Measurements from ENCODE around the gene RAB3GAP1. TPM values are rescaled to one million over a fixed set of nuclear protein-coding genes. Genes with fewer than 3 reads are reported as not detected.

The RAB3GAP1 gene
- total RNA-seq, 1 experiment from 2014 or later: 38.6 TPM

GRCh38 chr2:135189148-135189547 lies 137.1 kb downstream of the RAB3GAP1 start:
- Histone ChIP-seq H3K27me3 (ENCODE audit: control insufficient read depth, insufficient read depth, low read length) (no peaks in the 10 kb centered on the region), H3K9me3 (ENCODE audit: control insufficient read depth, insufficient read depth, low read depth, low read length) (0 out of 2 replicates have a peak, but pooled peaks cover 3% of the 10 kb centered on the region), H3K27ac (ENCODE audit: low read length) (no peak overlapping the region), H3K36me3 (ENCODE audit: control insufficient read depth, insufficient read depth, low read length) (no peaks in the 10 kb centered on the region), H3K4me3 (ENCODE audit: low read depth in 2 of 2, low read length in 2 of 2) (no peak overlapping the region), H3K4me1 (ENCODE audit: control insufficient read depth, insufficient read depth, low read length) (no peaks in the 10 kb centered on the region)
- BruUV-seq (replicated peaks): no TSS peak
- CTCF ChIA-PET: no interaction called here
- no peak for DNase-seq (ENCODE audit: low read depth, low spot score)
- no peak for TF ChIP-seq TCF7L2 (IDR thresholded peaks at IDR 0.05; ENCODE audit: low read depth, low read length)
- no peak for TF ChIP-seq CTCF (IDR thresholded peaks at IDR 0.05)
- no peak for TF ChIP-seq SIN3A (IDR thresholded peaks at IDR 0.05; ENCODE audit: borderline replicate concordance, insufficient read depth, low read depth, low read length)
- intact Hi-C loops (cut with micrococcal nuclease; ENCODE audit: unreplicated experiment) (no loop called here), in situ Hi-C loops (cut with HindIII; ENCODE audit: low pct_unique_long_range_greater_than_20kb, low sequenced_read_pairs) (no loop called here)
- no peak for ATAC-seq
- POLR2A ChIA-PET: no interaction called here

DNA sequence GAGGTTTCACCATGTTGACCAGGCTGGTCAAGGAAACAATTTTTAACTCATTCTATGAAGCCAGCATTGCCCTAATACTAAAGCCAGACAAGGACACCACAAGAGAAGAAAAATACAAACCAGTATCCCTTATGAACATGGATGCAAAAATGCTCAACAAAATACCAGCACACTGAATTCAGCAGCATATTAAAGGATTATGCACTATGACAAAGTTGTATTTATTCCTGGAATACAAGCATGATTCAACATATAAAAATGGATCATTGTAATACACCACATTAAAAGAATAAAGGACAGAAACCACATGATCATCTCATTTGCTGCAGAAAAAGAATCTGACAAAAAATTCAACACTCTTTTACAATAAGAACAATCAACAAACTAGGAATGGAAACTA lies 138.7 kb downstream of the RAB3GAP1 start:
- Histone ChIP-seq H3K36me3 (ENCODE audit: control insufficient read depth, insufficient read depth, low read length) (no peaks in the 10 kb centered on the region), H3K27ac (ENCODE audit: low read length) (no peak overlapping the region), H3K4me1 (ENCODE audit: control insufficient read depth, insufficient read depth, low read length) (no peaks in the 10 kb centered on the region), H3K9me3 (ENCODE audit: control insufficient read depth, insufficient read depth, low read depth, low read length) (0 out of 2 replicates have a peak, but pooled peaks cover 3% of the 10 kb centered on the region), H3K27me3 (ENCODE audit: control insufficient read depth, insufficient read depth, low read length) (no peaks in the 10 kb centered on the region), H3K4me3 (ENCODE audit: low read depth in 2 of 2, low read length in 2 of 2) (no peak overlapping the region)
- intact Hi-C loops (cut with micrococcal nuclease; ENCODE audit: unreplicated experiment) (no loop called here), in situ Hi-C loops (cut with HindIII; ENCODE audit: low pct_unique_long_range_greater_than_20kb, low sequenced_read_pairs) (no loop called here)
- ChIA-PET POLR2A (no interaction called here), CTCF (no interaction called here)
- no peak for TF ChIP-seq CTCF (IDR thresholded peaks at IDR 0.05)
- TF ChIP-seq POLR2AphosphoS5 (IDR thresholded peaks at IDR 0.05; ENCODE audit: low read depth, low read length): no peak
- TF ChIP-seq, protein P1, sequence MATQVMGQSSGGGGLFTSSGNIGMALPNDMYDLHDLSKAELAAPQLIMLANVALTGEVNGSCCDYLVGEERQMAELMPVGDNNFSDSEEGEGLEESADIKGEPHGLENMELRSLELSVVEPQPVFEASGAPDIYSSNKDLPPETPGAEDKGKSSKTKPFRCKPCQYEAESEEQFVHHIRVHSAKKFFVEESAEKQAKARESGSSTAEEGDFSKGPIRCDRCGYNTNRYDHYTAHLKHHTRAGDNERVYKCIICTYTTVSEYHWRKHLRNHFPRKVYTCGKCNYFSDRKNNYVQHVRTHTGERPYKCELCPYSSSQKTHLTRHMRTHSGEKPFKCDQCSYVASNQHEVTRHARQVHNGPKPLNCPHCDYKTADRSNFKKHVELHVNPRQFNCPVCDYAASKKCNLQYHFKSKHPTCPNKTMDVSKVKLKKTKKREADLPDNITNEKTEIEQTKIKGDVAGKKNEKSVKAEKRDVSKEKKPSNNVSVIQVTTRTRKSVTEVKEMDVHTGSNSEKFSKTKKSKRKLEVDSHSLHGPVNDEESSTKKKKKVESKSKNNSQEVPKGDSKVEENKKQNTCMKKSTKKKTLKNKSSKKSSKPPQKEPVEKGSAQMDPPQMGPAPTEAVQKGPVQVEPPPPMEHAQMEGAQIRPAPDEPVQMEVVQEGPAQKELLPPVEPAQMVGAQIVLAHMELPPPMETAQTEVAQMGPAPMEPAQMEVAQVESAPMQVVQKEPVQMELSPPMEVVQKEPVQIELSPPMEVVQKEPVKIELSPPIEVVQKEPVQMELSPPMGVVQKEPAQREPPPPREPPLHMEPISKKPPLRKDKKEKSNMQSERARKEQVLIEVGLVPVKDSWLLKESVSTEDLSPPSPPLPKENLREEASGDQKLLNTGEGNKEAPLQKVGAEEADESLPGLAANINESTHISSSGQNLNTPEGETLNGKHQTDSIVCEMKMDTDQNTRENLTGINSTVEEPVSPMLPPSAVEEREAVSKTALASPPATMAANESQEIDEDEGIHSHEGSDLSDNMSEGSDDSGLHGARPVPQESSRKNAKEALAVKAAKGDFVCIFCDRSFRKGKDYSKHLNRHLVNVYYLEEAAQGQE (IDR thresholded peaks at IDR 0.05; ENCODE audit: insufficient read depth in 1 of 2, low read depth in 2 of 2, low read length in 1 of 2): no peak
- TF ChIP-seq TCF7L2 (IDR thresholded peaks at IDR 0.05; ENCODE audit: low read depth, low read length): no peak
- no peak for TF ChIP-seq SIN3A (IDR thresholded peaks at IDR 0.05; ENCODE audit: borderline replicate concordance, insufficient read depth, low read depth, low read length)
- no TSS peak for BruUV-seq (replicated peaks)
- ATAC-seq (no peak), DNase-seq (ENCODE audit: low read depth, low spot score) (no peak)
